Pancreas (tissue), 10 donors: ENCODE data around the gene MAML3. TPM values are rescaled to one million over a fixed set of nuclear protein-coding genes. Genes with fewer than 3 reads are reported as not detected.

ENCODE experiments used
- ATAC-seq, 4 donors: fragments of 200-7000 bp; cut with Tn5 transposase; one replicate each; pipeline versions ENCODE4 v1.8.0 to v1.9.1; 2020; ENCODE audit warnings: mild to moderate bottlenecking in 4 of 4, moderate library complexity in 4 of 4
- DNase-seq, 6 donors: peaks; one replicate each; pipeline ENCODE4 v3.0.0-alpha.2; 2020
- FAIRE-seq: peaks from 2 replicates; lab custom pipeline; 2012; peaks lifted over from hg19 to GRCh38; lab: Jason Lieb, UNC
- H3K27ac ChIP-seq, 4 donors: fragments of 200-600 bp; sonication (generic); 1 replicate in 3 of 4; 2 replicates in 1 of 4; pipeline versions ENCODE4 v1.5.0 to v1.8.0; 2020
- H3K27me3 ChIP-seq, 4 donors: fragments of 200-600 bp; one replicate each; pipeline ENCODE4 v1.8.0; 2021
- H3K36me3 ChIP-seq, 3 donors: fragments of 200-600 bp; sonication (generic) in 1 of 3; one replicate each; pipeline versions ENCODE4 v1.5.0 to v1.8.0; 2020 to 2021
- H3K4me1 ChIP-seq, 3 donors: fragments of 200-600 bp; one replicate each; pipeline ENCODE4 v1.8.0; 2021
- H3K4me3 ChIP-seq, 4 donors: fragments of 200-600 bp; sonication (generic) in 2 of 4; one replicate each; pipeline versions ENCODE4 v1.5.0 to v1.8.0; 2020 to 2021
- H3K9me3 ChIP-seq, 4 donors: fragments of 200-600 bp; one replicate each; pipeline ENCODE4 v1.8.0; 2021
- CTCF ChIP-seq, 4 donors: fragments of 200-600 bp; sonication (generic) in 3 of 4; IDR thresholded peaks; one replicate each; pipeline versions ENCODE4 v1.5.0 to v1.8.0; 2021; ENCODE audit warnings: antibody characterized with exemption in 4 of 4
- WGBS, 2 donors: extraction: QIAGEN DNeasy Blood & Tissue Kit; methylation state at CpG; one replicate each; pipeline ENCODE4 v1.1.7; 2013; 5-methylcytosine and 5-hydroxymethylcytosine counted together
- intact Hi-C, 3 donors: fragments of 100-400 bp; cut with DNase I; formaldehyde crosslinking; loops; one replicate each; pipeline versions ENCODE4 v1.11.1 to v1.14.2; 2022
- polyA plus RNA-seq, 2 donors: library from polyadenylated mRNA; stranded (reverse); fragments of 200-250 nt; gene quantifications; one replicate each; pipeline ENCODE4 v1.2.3, GENCODE V29; 2013
- total RNA-seq, 6 donors: library from RNA; stranded (reverse); fragmentation: NEBNext Ultra II Directional in 4 of 6; extraction: Animal tissue kit (Norgen Biotek cat#: 25700) in 4 of 6; gene quantifications; one replicate each; pipeline versions ENCODE4 v1.2.1 to v1.2.4, GENCODE V29; 2021 to 2023
- donor health status: healthy with polysubstance abuse.
- donor health status: DM: no; HTN: no; CAD: no; lungs with moderate emphysema.
- donor health status: DM: no; HTN: no; CAD: no.
- donor health status: control.
- donor health status: control.
- donor health status: Bipolar disorder and iron deficiency.
- donor health status: DM: yes; HTN: yes; CAD: no.
- donor health status: DM: no; HTN: no; CAD: no.
- donor health status: DM: no; HTN: no; CAD: no.
- donor health status: DM: yes; HTN: yes; CAD: no.

Gene MAML3
- total and polyA plus RNA-seq, 8 donors = 3.8 to 8.9 (median 5.9) TPM

GRCh38 chr4:139684351-139684750, 469.6 kb downstream of the MAML3 start:
- no peak for TF ChIP-seq CTCF (IDR thresholded peaks at IDR 0.05)
- H3K9me3 ChIP-seq = no peaks in the 10 kb centered on the region
- H3K27me3 ChIP-seq = no peaks in the 10 kb centered on the region
- peaks cover 0 to 19% (median 0%) of the 10 kb centered on the region in 3 donors for H3K4me1 ChIP-seq
- intact Hi-C loops = no loop called here
- H3K36me3 ChIP-seq = no peaks in the 10 kb centered on the region
- H3K27ac ChIP-seq = no peak overlapping the region
- FAIRE-seq (no peak), ATAC-seq (no peak), DNase-seq (no peak)
- H3K4me3 ChIP-seq = no peak overlapping the region
- WGBS, 2 donors = 92 to 96% methylated on average over 1 of the region's 1 CpG

GRCh38 chr4:139682741-139683151, 471.2 kb downstream of the MAML3 start:
- no peak overlapping the region for H3K4me3 ChIP-seq
- intact Hi-C loops = no loop called here
- ATAC-seq = no peak
- no peak overlapping the region for H3K27ac ChIP-seq
- no peaks in the 10 kb centered on the region for H3K27me3 ChIP-seq
- peaks cover 0 to 7% (median 0%) of the 10 kb centered on the region in 3 donors for H3K36me3 ChIP-seq
- H3K9me3 ChIP-seq = no peaks in the 10 kb centered on the region
- 64 to 77% methylated on average over 6 of the region's 6 CpGs for WGBS, 2 donors
- peaks cover 0 to 19% (median 0%) of the 10 kb centered on the region in 3 donors for H3K4me1 ChIP-seq
- no peak for FAIRE-seq
- TF ChIP-seq CTCF (IDR thresholded peaks at IDR 0.05) = no peak
- no peak for DNase-seq

GRCh38 chr4:139682309-139682708, 471.7 kb downstream of the MAML3 start:
- no peak for FAIRE-seq

GRCh38 chr4:139676913-139677585, 476.9 kb downstream of the MAML3 start:
- no peaks in the 10 kb centered on the region for H3K9me3 ChIP-seq
- H3K27ac ChIP-seq = no peak overlapping the region
- H3K4me1 ChIP-seq = peaks cover 0 to under 1% (median 0%) of the 10 kb centered on the region in 3 donors
- TF ChIP-seq CTCF (IDR thresholded peaks at IDR 0.05) = no peak
- H3K4me3 ChIP-seq = no peak overlapping the region
- ATAC-seq (no peak), FAIRE-seq (no peak), DNase-seq (no peak)
- 85 to 91% methylated on average over 4 of the region's 4 CpGs for WGBS, 2 donors
- H3K36me3 ChIP-seq = peaks cover 0 to 7% (median 0%) of the 10 kb centered on the region in 3 donors
- intact Hi-C loops = no loop called here
- H3K27me3 ChIP-seq = no peaks in the 10 kb centered on the region

More at GRCh38 chr4:139682309-139682708, 471.7 kb downstream of the MAML3 start:
- no peak for TF ChIP-seq CTCF (IDR thresholded peaks at IDR 0.05)
- Histone ChIP-seq H3K4me1 (peaks cover 0 to 18% (median 0%) of the 10 kb centered on the region in 3 donors), H3K27ac (no peak overlapping the region), H3K36me3 (peaks cover 0 to 7% (median 0%) of the 10 kb centered on the region in 3 donors), H3K4me3 (no peak overlapping the region), H3K9me3 (no peaks in the 10 kb centered on the region), H3K27me3 (no peaks in the 10 kb centered on the region)
- intact Hi-C loops = no loop called here
- WGBS, 2 donors = 87 to 90% methylated on average over 2 of the region's 2 CpGs
- ATAC-seq (no peak), DNase-seq (no peak)

- H3K9me3 ChIP-seq = no peaks in the 10 kb centered on the region
- no peak overlapping the region for H3K27ac ChIP-seq
- no peaks in the 10 kb centered on the region for H3K4me1 ChIP-seq
- no peaks in the 10 kb centered on the region for H3K27me3 ChIP-seq
- H3K4me3 ChIP-seq = no peak overlapping the region
- H3K36me3 ChIP-seq = peaks cover 0 to 7% (median 0%) of the 10 kb centered on the region in 3 donors
- TF ChIP-seq CTCF (IDR thresholded peaks at IDR 0.05) = no peak
- FAIRE-seq (no peak), ATAC-seq (no peak), DNase-seq (no peak)
- WGBS, 2 donors = 72 to 84% methylated on average over 2 of the region's 2 CpGs
- intact Hi-C loops = no loop called here
Observed at GRCh38 chr4:139676365-139676764, 477.6 kb downstream of the MAML3 start.
